Activated T-helper 1 cell treated with Interleukin-2 at 50 U/mL for 16 hours (primary cell): ENCODE measurements around the gene KRT14.
"Not testable (repeated sequence)": the region's sequence is repeated elsewhere in the genome, so short reads cannot be mapped to it uniquely, and the experiment has no call there.

Source experiments
- DNase-seq: peaks from one replicate; pipeline ENCODE4 v3.0.0-alpha.2; 2020; ENCODE audit warnings: low read depth

The KRT14 gene

GRCh38 chr17:41622340-41623183 is 35.9 kb upstream of the KRT14 start:
- DNase-seq, result not testable (repeated sequence)

- DNase-seq, result no peak
These were observed 35.2 kb upstream of the KRT14 start for GRCh38 chr17:41621916-41622315.

GRCh38 chr17:41621435-41621817 is 34.7 kb upstream of the KRT14 start:
- DNase-seq, result not testable (repeated sequence)

GRCh38 chr17:41620583-41621434 is 34.1 kb upstream of the KRT14 start:
- no peak for DNase-seq

GRCh38 chr17:41619927-41620582 is 33.4 kb upstream of the KRT14 start:
- DNase-seq, result not testable (repeated sequence)

- no peak for DNase-seq
These were observed 32.6 kb upstream of the KRT14 start for GRCh38 chr17:41619036-41619926.

GRCh38 chr17:41618341-41619035 is 31.8 kb upstream of the KRT14 start:
- no peak for DNase-seq

GRCh38 chr17:41617698-41618097 is 31.0 kb upstream of the KRT14 start:
- no peak for DNase-seq

- DNase-seq, result no peak
These were observed 30.4 kb upstream of the KRT14 start for GRCh38 chr17:41617136-41617535.

- not testable (repeated sequence) for DNase-seq
These were observed 29.8 kb upstream of the KRT14 start for GRCh38 chr17:41616486-41616885.

GRCh38 chr17:41615454-41615853 is 28.8 kb upstream of the KRT14 start:
- DNase-seq, result no peak

- not testable (repeated sequence) for DNase-seq
These were observed 28.1 kb upstream of the KRT14 start for GRCh38 chr17:41614767-41615166.

- no peak for DNase-seq
These were observed 27.4 kb upstream of the KRT14 start for GRCh38 chr17:41614098-41614497.

- DNase-seq, result no peak
These were observed 26.8 kb upstream of the KRT14 start for GRCh38 chr17:41613277-41614082.

- DNase-seq, result not testable (repeated sequence)
These were observed 25.9 kb upstream of the KRT14 start, which contains the start of gene KRT16 for GRCh38 chr17:41612376-41613160. Gene KRT16, minus strand, starts transcription at chr17:41612767. Its CDS starts 79 bp downstream, at chr17:41612688.

- DNase-seq, result no peak
These were observed 24.4 kb upstream of the KRT14 start for GRCh38 chr17:41610965-41611640.

GRCh38 chr17:41610061-41610517 is 23.4 kb upstream of the KRT14 start:
- not testable (repeated sequence) for DNase-seq

- DNase-seq, result not testable (repeated sequence)
These were observed 20.2 kb upstream of the KRT14 start for GRCh38 chr17:41606930-41607329.
